A549 (cell line): Measurements from ENCODE around the gene CTXN3. TPM values are rescaled to one million over a fixed set of nuclear protein-coding genes. Genes with fewer than 3 reads are reported as not detected.

Experiments
- ATAC-seq, 2 experiments: fragments of 200-7000 bp in 1 of 2; fragments of >200 bp in 1 of 2; cut with Nextera tagmentation in 1 of 2; cut with Tn5 transposase in 1 of 2; 3 replicates each; pipeline versions ENCODE4 v1.8.0 to v1.9.1; 2018 to 2020; ENCODE audit warnings: mild to moderate bottlenecking in 1 of 2, moderate library complexity in 1 of 2
- CTCF ChIA-PET: fragments of 300-600 bp; sonication (Branson Sonifier 250); formaldehyde crosslinking; extraction: SDS; loops from one replicate; lab custom pipeline; 2021; ENCODE audit warnings: antibody characterized with exemption, inconsistent platforms; lab: Yijun Ruan, JAX
- POLR2A ChIA-PET: fragments of 350-600 bp; formaldehyde crosslinking; extraction: SDS; loops from one replicate; lab custom pipeline; 2021; ENCODE audit warnings: antibody characterized with exemption, inconsistent platforms; lab: Yijun Ruan, JAX
- DNase-seq, 2 experiments: peaks; one replicate each; pipeline versions ENCODE4 v3.0.0 to v3.0.0-alpha.2; 2011 to 2016; ENCODE audit warnings: low read depth in 1 of 2, low spot score in 1 of 2
- FAIRE-seq: peaks from 2 replicates; lab custom pipeline; 2011; peaks lifted over from hg19 to GRCh38; lab: Jason Lieb, UNC
- H3K27ac ChIP-seq, 2 experiments: fragments of >200 bp; sonication (Bioruptor Twin); formaldehyde crosslinking; 3 replicates each; pipeline ENCODE4 v1.5.1; 2016 to 2017
- H3K4me1 ChIP-seq: fragments of >200 bp; sonication (Bioruptor Twin); formaldehyde crosslinking; 3 replicates; pipeline ENCODE4 v1.6.1; 2016
- H3K4me2 ChIP-seq: fragments of >200 bp; sonication (Bioruptor Twin); formaldehyde crosslinking; 3 replicates; pipeline ENCODE4 v1.6.1; 2016
- H3K4me3 ChIP-seq: fragments of >200 bp; sonication (Bioruptor Twin); formaldehyde crosslinking; 3 replicates; pipeline ENCODE4 v1.5.1; 2016
- H3K9me3 ChIP-seq: fragments of >200 bp; sonication (Bioruptor Twin); formaldehyde crosslinking; 3 replicates; pipeline ENCODE4 v1.6.1; 2016
- BHLHE40 ChIP-seq: IDR thresholded peaks from 2 replicates; pipeline ENCODE4 v1.6.1; 2012; ENCODE audit warnings: low read depth, low read length, inconsistent platforms
- CBX2 ChIP-seq: fragments of 200-600 bp; sonication (generic); IDR thresholded peaks from 2 replicates; pipeline ENCODE4 v1.6.1; 2016; ENCODE audit warnings: low read depth, mild to moderate bottlenecking, borderline replicate concordance
- CBX8 ChIP-seq: fragments of 200-600 bp; sonication (generic); IDR thresholded peaks from 2 replicates; pipeline ENCODE4 v1.6.1; 2016
- CHD2 ChIP-seq: fragments of 150-350 bp; IDR thresholded peaks from 2 replicates; pipeline ENCODE4 v1.6.1; 2014; ENCODE audit warnings: low read length; ENCODE audit not compliant: partially characterized antibody
- EHMT2 ChIP-seq: fragments of 200-600 bp; sonication (generic); IDR thresholded peaks from 2 replicates; pipeline ENCODE4 v1.6.1; 2016; ENCODE audit warnings: antibody characterized with exemption, low read depth, mild to moderate bottlenecking, moderate library complexity
- ESRRA ChIP-seq: fragments of 150-350 bp; IDR thresholded peaks from 2 replicates; pipeline ENCODE4 v1.6.1; 2014; ENCODE audit warnings: mild to moderate bottlenecking, low read length, borderline replicate concordance
- FOSB ChIP-seq: fragments of 250-450 bp; sonication (Bioruptor Pico); IDR thresholded peaks from 2 replicates; pipeline ENCODE4 v1.5.0; 2020; ENCODE audit warnings: mild to moderate bottlenecking, moderate library complexity
- HOXB5 ChIP-seq: fragments of 250-450 bp; sonication (Bioruptor Pico); IDR thresholded peaks from 2 replicates; pipeline ENCODE4 v1.5.0; 2020; ENCODE audit warnings: mild to moderate bottlenecking, moderate library complexity
- JUN ChIP-seq, 2 experiments: fragments of >200 bp; sonication (Bioruptor Twin); formaldehyde crosslinking; IDR thresholded peaks; 2 replicates in 1 of 2; 3 replicates in 1 of 2; pipeline ENCODE4 v1.6.1; 2016 to 2017
- JUNB ChIP-seq: fragments of >200 bp; sonication (Bioruptor Twin); formaldehyde crosslinking; IDR thresholded peaks from 2 replicates; pipeline ENCODE4 v1.6.1; 2016
- KDM5A ChIP-seq: fragments of 200-600 bp; sonication (generic); IDR thresholded peaks from 2 replicates; pipeline ENCODE4 v1.6.1; 2016; ENCODE audit warnings: antibody characterized with exemption, mild to moderate bottlenecking
- MAFK ChIP-seq: fragments of 450-650 bp; IDR thresholded peaks from 2 replicates; pipeline ENCODE4 v1.6.1; 2014; ENCODE audit not compliant: partially characterized antibody
- MAZ ChIP-seq: fragments of 150-350 bp; IDR thresholded peaks from 2 replicates; pipeline ENCODE4 v1.6.1; 2014; ENCODE audit warnings: antibody characterized with exemption, low read depth, low read length, borderline replicate concordance
- NPAS2 ChIP-seq: fragments of 250-450 bp; sonication (Bioruptor Pico); IDR thresholded peaks from 2 replicates; pipeline ENCODE4 v1.8.0; 2022; ENCODE audit warnings: mild to moderate bottlenecking, moderate library complexity, borderline replicate concordance
- NR3C1 ChIP-seq: fragments of >200 bp; sonication (Bioruptor Twin); formaldehyde crosslinking; IDR thresholded peaks from 3 replicates; pipeline ENCODE4 v1.6.1; 2017
- POLR2A ChIP-seq: IDR thresholded peaks from 2 replicates; pipeline ENCODE4 v1.6.1; 2012; ENCODE audit warnings: mild to moderate bottlenecking, low read length
- RARB ChIP-seq: fragments of 250-450 bp; sonication (Bioruptor Pico); IDR thresholded peaks from 2 replicates; pipeline ENCODE4 v1.8.0; 2021; ENCODE audit warnings: mild to moderate bottlenecking, moderate library complexity
- RCOR1 ChIP-seq: fragments of 150-350 bp; IDR thresholded peaks from 2 replicates; pipeline ENCODE4 v1.6.1; 2014; ENCODE audit warnings: antibody characterized with exemption, low read length, low read depth
- RNF2 ChIP-seq: fragments of 200-600 bp; sonication (generic); IDR thresholded peaks from 2 replicates; pipeline ENCODE4 v1.6.1; 2016; ENCODE audit warnings: low read depth, mild to moderate bottlenecking, antibody characterized with exemption, moderate library complexity, borderline replicate concordance
- SMC3 ChIP-seq: fragments of >200 bp; sonication (Bioruptor Twin); formaldehyde crosslinking; IDR thresholded peaks from 3 replicates; pipeline ENCODE4 v1.6.1; 2018; ENCODE audit warnings: inconsistent platforms
- SREBF2 ChIP-seq: fragments of 450-650 bp; IDR thresholded peaks from 2 replicates; pipeline ENCODE4 v1.6.1; 2014; ENCODE audit warnings: mild to moderate bottlenecking, moderate library complexity
- ZFP36 ChIP-seq: fragments of 450-650 bp; IDR thresholded peaks from 2 replicates; pipeline ENCODE4 v1.6.1; 2014; ENCODE audit warnings: borderline replicate concordance; ENCODE audit not compliant: partially characterized antibody
- WGBS: methylation state at CpG from one replicate; pipeline ENCODE4 v1.1.6; 2017; ENCODE audit errors: missing lambda C conversion rate; 5-methylcytosine and 5-hydroxymethylcytosine counted together
- polyA plus RNA-seq, 4 experiments: library from polyadenylated mRNA; depleted of rRNA in 3 of 4; stranded (reverse); fragments of >200 nt; fragmentation: RNase III in 1 of 4; extraction: RNeasy Plus Mini Kit Qiagen cat#74134 plus additional on column Dnase treatment in 1 of 4; gene quantifications; 2 replicates in 3 of 4; 3 replicates in 1 of 4; pipeline ENCODE4 v1.2.3, GENCODE V29; 2011 to 2017
- TF ChIP-seq, protein P1 (sequence below): fragments of >200 bp; sonication (Bioruptor Twin); formaldehyde crosslinking; IDR thresholded peaks from 3 replicates; pipeline ENCODE4 v1.5.1; 2016
- TF ChIP-seq, protein P2 (sequence below): IDR thresholded peaks from 2 replicates; pipeline ENCODE4 v1.6.1; 2012
- TF ChIP-seq, protein P3 (sequence below): fragments of 150-350 bp; IDR thresholded peaks from 2 replicates; pipeline ENCODE4 v1.6.1; 2014; ENCODE audit warnings: low read depth, mild to moderate bottlenecking, low read length
- TF ChIP-seq, protein P4 (sequence below): fragments of 250-450 bp; sonication (Bioruptor Pico); IDR thresholded peaks from 2 replicates; pipeline ENCODE4 v1.5.0; 2021; ENCODE audit warnings: mild to moderate bottlenecking, moderate library complexity, borderline replicate concordance

CTXN3 gene
- polyA plus RNA-seq, 2 of the 4 experiments (the other 2 are of a cell fraction) = not detected

DNA sequence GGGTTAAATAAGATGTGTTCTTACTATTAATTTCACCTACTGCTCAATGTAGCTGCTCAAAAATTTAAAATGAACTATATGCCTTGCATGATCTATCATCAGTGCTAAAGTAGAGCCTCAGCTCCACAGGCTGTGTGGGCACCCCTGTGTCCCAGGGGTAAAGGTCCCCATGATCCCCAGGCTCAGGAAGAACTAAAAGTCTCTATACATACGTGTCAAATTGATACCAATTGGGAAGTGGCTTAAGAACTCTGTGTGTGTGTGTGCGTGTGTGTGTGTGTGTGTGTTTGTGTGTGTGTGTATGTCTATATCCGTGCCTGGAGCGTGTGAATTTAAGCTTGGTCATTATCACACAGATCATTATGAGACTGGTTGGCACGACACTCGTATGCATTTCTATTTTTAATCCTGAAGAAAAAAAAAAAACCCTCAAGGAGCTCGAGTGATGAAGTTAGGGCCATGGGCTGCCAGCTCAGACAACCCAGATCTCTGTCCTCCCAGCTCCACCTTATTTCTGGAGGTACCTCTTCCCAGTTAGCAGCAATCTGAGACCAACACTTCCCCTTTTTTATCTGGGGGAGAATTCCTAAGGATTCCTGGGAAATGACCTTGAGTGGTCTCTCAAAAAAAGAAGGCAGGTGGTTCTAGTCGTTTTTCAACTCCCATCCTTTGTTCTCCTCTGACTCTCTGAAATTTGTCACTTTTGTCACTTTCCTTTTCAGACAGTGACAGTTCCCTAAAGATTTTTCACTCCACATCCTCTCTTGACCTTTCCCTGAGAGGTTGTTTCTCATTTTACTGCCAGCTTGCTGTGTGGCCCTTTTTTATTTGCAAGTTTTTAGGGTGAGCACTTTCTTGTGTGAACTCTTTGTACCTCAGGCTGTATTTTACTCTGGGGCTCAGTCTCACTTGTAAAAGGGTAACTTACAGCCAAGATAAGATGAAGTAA is 45.7 kb upstream of the CTXN3 start:
- Histone ChIP-seq H3K4me3 (no peak overlapping the region), H3K4me1 (no peaks in the 10 kb centered on the region), H3K9me3 (no peaks in the 10 kb centered on the region), H3K4me2 (no peak overlapping the region), H3K27ac (no peak overlapping the region)
- TF ChIP-seq SREBF2 (no peak), NPAS2 (CRISPR knock-in tag) (no peak), RNF2 (no peak), JUN (IDR thresholded peaks at IDR 0.05) (no peak), SMC3 (no peak), ZFP36 (no peak), EHMT2 (no peak), MAZ (no peak), CBX2 (no peak)
- TF ChIP-seq, protein P1, sequence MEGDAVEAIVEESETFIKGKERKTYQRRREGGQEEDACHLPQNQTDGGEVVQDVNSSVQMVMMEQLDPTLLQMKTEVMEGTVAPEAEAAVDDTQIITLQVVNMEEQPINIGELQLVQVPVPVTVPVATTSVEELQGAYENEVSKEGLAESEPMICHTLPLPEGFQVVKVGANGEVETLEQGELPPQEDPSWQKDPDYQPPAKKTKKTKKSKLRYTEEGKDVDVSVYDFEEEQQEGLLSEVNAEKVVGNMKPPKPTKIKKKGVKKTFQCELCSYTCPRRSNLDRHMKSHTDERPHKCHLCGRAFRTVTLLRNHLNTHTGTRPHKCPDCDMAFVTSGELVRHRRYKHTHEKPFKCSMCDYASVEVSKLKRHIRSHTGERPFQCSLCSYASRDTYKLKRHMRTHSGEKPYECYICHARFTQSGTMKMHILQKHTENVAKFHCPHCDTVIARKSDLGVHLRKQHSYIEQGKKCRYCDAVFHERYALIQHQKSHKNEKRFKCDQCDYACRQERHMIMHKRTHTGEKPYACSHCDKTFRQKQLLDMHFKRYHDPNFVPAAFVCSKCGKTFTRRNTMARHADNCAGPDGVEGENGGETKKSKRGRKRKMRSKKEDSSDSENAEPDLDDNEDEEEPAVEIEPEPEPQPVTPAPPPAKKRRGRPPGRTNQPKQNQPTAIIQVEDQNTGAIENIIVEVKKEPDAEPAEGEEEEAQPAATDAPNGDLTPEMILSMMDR = no peak
- CTCF ChIA-PET = interaction anchor here (1.1 to 1.2 kb wide), 2 partner anchors 10 to 100 kb away, joined by 3 read pairs; partner anchors contain the start of gene CCDC192
- no peak for DNase-seq
- ATAC-seq = no peak
- POLR2A ChIA-PET = no interaction called here
- 31% methylated on average over 8 of the region's 8 CpGs for WGBS
- no peak for FAIRE-seq

DNA sequence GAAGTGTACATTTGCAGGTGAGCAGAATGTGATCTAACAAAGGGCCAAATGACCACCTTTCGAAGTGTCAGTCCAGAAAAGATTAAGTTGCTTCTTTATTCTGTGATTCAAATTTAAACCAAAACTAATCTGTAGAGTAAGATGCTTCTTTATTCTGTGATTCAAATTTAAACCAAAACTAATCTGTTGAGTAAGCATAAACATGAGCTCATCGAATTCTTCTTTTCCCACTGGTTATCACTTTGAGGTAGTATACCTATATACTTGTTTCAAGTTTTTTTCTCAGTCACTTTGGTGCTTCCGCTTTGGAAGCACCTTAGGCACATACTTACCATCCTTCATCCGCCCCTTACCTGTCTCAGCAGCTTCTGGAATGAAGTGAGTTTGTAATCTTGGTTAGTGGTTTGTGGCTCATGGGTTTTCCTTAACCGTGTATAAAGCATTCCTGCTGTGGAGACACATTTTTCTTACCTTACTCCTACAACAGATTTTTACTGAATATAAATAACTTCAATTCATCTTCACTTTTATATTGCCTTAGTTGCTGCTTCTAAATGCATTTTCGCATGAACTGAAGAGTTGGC is 40.7 kb upstream of the CTXN3 start:
- FAIRE-seq = no peak
- H3K27ac ChIP-seq = no peak overlapping the region
- CTCF ChIA-PET = interaction anchor here (0.6 to 0.7 kb wide), 2 partner anchors 233 to 434 kb away, joined by 3 read pairs; no protein-coding TSS in a partner anchor
- WGBS = 53% methylated on average over 6 of the region's 6 CpGs
- no peak overlapping the region for H3K4me3 ChIP-seq
- H3K4me2 ChIP-seq = no peak overlapping the region
- no peak for DNase-seq
- no peaks in the 10 kb centered on the region for H3K9me3 ChIP-seq
- POLR2A ChIA-PET = no interaction called here
- ATAC-seq = no peak
- no peaks in the 10 kb centered on the region for H3K4me1 ChIP-seq
- TF ChIP-seq, protein P2, sequence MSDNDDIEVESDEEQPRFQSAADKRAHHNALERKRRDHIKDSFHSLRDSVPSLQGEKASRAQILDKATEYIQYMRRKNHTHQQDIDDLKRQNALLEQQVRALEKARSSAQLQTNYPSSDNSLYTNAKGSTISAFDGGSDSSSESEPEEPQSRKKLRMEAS = no peak
- TF ChIP-seq, protein P3, sequence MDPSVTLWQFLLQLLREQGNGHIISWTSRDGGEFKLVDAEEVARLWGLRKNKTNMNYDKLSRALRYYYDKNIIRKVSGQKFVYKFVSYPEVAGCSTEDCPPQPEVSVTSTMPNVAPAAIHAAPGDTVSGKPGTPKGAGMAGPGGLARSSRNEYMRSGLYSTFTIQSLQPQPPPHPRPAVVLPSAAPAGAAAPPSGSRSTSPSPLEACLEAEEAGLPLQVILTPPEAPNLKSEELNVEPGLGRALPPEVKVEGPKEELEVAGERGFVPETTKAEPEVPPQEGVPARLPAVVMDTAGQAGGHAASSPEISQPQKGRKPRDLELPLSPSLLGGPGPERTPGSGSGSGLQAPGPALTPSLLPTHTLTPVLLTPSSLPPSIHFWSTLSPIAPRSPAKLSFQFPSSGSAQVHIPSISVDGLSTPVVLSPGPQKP = no peak
- TF ChIP-seq MAFK = peak; percentile 72
- no peak for TF ChIP-seq JUNB

DNA sequence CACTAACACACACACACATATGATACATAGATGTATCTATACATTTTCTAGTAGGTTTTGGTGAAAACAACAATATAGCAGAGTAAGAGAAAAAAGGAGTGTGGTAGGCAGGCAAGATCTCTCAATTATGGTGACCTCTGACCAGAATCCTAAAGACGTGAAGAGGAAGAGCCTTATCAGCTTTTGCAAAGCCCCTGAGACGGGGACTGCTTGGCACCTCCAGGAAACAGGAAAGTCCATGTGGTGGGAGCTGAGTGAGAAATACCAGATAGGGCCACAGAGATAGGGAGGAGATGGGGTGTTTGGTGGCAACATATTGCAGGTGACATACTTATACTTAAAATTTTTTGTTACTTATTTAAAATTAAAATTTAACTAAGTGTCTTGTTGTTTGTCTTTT is 39.9 kb upstream of the CTXN3 start:
- WGBS = 69% methylated on average over 2 of the region's 2 CpGs
- POLR2A ChIA-PET = no interaction called here
- FAIRE-seq (no peak), ATAC-seq (no peak), DNase-seq (no peak)
- H3K9me3 ChIP-seq = no peaks in the 10 kb centered on the region
- no peaks in the 10 kb centered on the region for H3K4me1 ChIP-seq
- CTCF ChIA-PET = no interaction called here
- no peak overlapping the region for H3K4me3 ChIP-seq
- H3K27ac ChIP-seq = no peak overlapping the region
- no peak overlapping the region for H3K4me2 ChIP-seq
- TF ChIP-seq, protein P4, sequence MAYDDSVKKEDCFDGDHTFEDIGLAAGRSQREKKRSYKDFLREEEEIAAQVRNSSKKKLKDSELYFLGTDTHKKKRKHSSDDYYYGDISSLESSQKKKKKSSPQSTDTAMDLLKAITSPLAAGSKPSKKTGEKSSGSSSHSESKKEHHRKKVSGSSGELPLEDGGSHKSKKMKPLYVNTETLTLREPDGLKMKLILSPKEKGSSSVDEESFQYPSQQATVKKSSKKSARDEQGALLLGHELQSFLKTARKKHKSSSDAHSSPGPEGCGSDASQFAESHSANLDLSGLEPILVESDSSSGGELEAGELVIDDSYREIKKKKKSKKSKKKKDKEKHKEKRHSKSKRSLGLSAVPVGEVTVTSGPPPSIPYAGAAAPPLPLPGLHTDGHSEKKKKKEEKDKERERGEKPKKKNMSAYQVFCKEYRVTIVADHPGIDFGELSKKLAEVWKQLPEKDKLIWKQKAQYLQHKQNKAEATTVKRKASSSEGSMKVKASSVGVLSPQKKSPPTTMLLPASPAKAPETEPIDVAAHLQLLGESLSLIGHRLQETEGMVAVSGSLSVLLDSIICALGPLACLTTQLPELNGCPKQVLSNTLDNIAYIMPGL (CRISPR knock-in tag) = no peak
- TF ChIP-seq POLR2A (no peak), KDM5A (no peak), RCOR1 (no peak), CBX8 (no peak), ESRRA (no peak), FOSB (CRISPR knock-in tag) (no peak), NR3C1 (no peak), RARB (CRISPR knock-in tag) (no peak), CHD2 (no peak), MAFK (no peak), BHLHE40 (no peak), HOXB5 (CRISPR knock-in tag) (no peak), JUN (IDR thresholded peaks at IDR 0.05) (no peak)
- TF ChIP-seq, protein P1 = no peak
